ENCODE data around the gene TMEM132E. TPM values are rescaled to one million over a fixed set of nuclear protein-coding genes. Genes with fewer than 3 reads are reported as not detected.

Gene TMEM132E
- total and polyA plus RNA-seq, 2 of the 8 experiments (the other 6 are each of a cell fraction or from before 2014, with no cell fraction given), result 0.45 to 0.60 TPM

DNA sequence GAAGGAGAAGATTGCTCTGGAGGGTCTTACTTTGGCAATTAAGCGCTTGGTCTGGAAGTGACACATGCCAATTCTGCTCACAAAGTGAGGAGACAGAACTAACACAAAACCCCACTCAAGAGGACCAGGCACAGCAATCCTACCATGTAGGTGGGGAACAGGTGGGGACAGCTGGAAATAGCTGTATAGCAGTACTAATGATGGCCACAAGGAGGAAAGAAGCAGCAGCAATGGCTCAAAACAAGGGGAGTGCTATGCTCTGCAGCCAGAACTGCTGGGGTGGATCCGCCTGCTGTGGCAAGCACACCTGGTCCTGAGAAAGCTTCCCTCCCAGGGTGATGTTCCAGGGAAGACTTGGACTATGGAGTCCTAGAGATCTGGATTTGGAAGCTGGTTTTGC is 17.0 kb upstream of the TMEM132E start:
- Histone ChIP-seq H3K79me2 (ENCODE audit: control insufficient read depth in 1 of 2, insufficient read depth in 2 of 2, low read length in 2 of 2) (no peaks in the 10 kb centered on the region; a peak in 1 of 4 replicates), H4K5ac (ENCODE audit: insufficient read length, low read depth, low read length) (no peak overlapping the region), H4K8ac (ENCODE audit: extremely low read depth, insufficient read depth, low read length) (no peak overlapping the region), H3K14ac (ENCODE audit: insufficient read length) (no peak overlapping the region), H3K4me3 (ENCODE audit: extremely low read depth in 1 of 4, insufficient read depth in 2 of 4, low read depth in 3 of 4, low read length in 4 of 4) (no peak overlapping the region), H2BK5ac (ENCODE audit: low read depth, low read length) (no peak overlapping the region), H3K9me3 (ENCODE audit: insufficient read depth in 2 of 2, low read depth in 1 of 2, low read length in 1 of 2) (no peaks in the 10 kb centered on the region), H2AFZ (ENCODE audit: low read length) (no peak overlapping the region), H2AK5ac (ENCODE audit: low read depth, low read length) (no peak overlapping the region), H2BK15ac (ENCODE audit: low read length) (no peak overlapping the region), H4K20me1 (replicated peaks in 1 of 2; ENCODE audit: control insufficient read depth in 1 of 2, insufficient read depth in 2 of 2, low read length in 2 of 2) (peaks cover 0 to 6% of the 10 kb centered on the region in 2 experiments), H3K27ac (ENCODE audit: low read depth, low read length) (no peak overlapping the region), H2BK12ac (ENCODE audit: low read depth, low read length) (no peak overlapping the region), H3K4ac (replicated peaks; ENCODE audit: insufficient read length, low read depth, low read length) (no peak overlapping the region), H4K91ac (replicated peaks; ENCODE audit: insufficient read length, low read length) (no peak overlapping the region), H2BK120ac (replicated peaks; ENCODE audit: low read depth, low read length) (no peak overlapping the region), H3K23me2 (ENCODE audit: low read depth, low read length) (peaks cover 8% of the 10 kb centered on the region; the same call in 1 of the 2 replicates), H3K18ac (ENCODE audit: extremely low read depth, low read length) (no peak overlapping the region), H3K9ac (replicated peaks in 1 of 4; ENCODE audit: extremely low read depth in 1 of 4, low read depth in 3 of 4, low read length in 3 of 4) (no peak overlapping the region), H2BK20ac (ENCODE audit: low read length) (no peak overlapping the region), H3K23ac (ENCODE audit: insufficient read length) (no peak overlapping the region), H3K56ac (replicated peaks; ENCODE audit: insufficient read length, low read depth, low read length) (no peak overlapping the region), H3K4me1 (replicated peaks in 1 of 4; ENCODE audit: control insufficient read depth in 3 of 4, insufficient read depth in 4 of 4, low read length in 3 of 4) (no peaks in the 10 kb centered on the region; a peak in 1 of 7 replicates), H3K27me3 (replicated peaks in 1 of 4; ENCODE audit: control insufficient read depth in 3 of 4, extremely low read depth in 1 of 4, insufficient read depth in 3 of 4, low read length in 3 of 4) (peaks cover 0 to 10% (median 0%) of the 10 kb centered on the region in 4 experiments; a peak in 2 of 7 replicates), H3K79me1 (ENCODE audit: low read depth, low read length) (no peaks in the 10 kb centered on the region), H3K4me2 (ENCODE audit: insufficient read depth in 1 of 2, low read depth in 2 of 2, low read length in 2 of 2) (no peak overlapping the region), H3K36me3 (ENCODE audit: control insufficient read depth in 2 of 4, insufficient read depth in 4 of 4, low read length in 3 of 4) (no peaks in the 10 kb centered on the region)
- DNase-seq (ENCODE audit: low read depth in 1 of 2, low spot score in 2 of 2) (no peak), FAIRE-seq (peak; percentile 81)
- CTCF ChIA-PET (ENCODE audit: partially characterized antibody), result interaction anchor here (0.6 to 3.3 kb wide), 29 partner anchors 9 to 332 kb away, joined by 3 to 20 read pairs (median 4); partner anchors contain the start of gene TMEM132E
- POLR2A ChIA-PET (ENCODE audit: partially characterized antibody), result interaction anchor here (1.5 kb wide), 1 partner anchor 11 kb away, joined by 5 read pairs; no protein-coding TSS in a partner anchor
- WGBS, 2 experiments (ENCODE audit: extremely low coverage in 1 of 2, insufficient coverage in 1 of 2, insufficient read length in 1 of 2, insufficient replicate concordance in 2 of 2, low coverage in 1 of 2, low lambda C conversion rate in 2 of 2, missing lambda C conversion rate in 1 of 2), result 54% methylated on average over 2 of the region's 2 CpGs; no CpG with 5 or more reads in 1 of the 2 experiments
- no peak for TF ChIP-seq RNF2 (IDR thresholded peaks at IDR 0.05; ENCODE audit: borderline replicate concordance, low read depth, low read length, missing control alignments, poor library complexity, severe bottlenecking)
- 0 out of 2 replicates have a peak, but pooled peaks have one; percentile 43 for TF ChIP-seq TBP (IDR thresholded peaks at IDR 0.05; ENCODE audit: low read depth, low read length)
- TF ChIP-seq CTBP2 (IDR thresholded peaks at IDR 0.05; ENCODE audit: borderline replicate concordance, insufficient read depth, insufficient read length, low read length), result no peak
- TF ChIP-seq BCL11A (IDR thresholded peaks at IDR 0.05; ENCODE audit: low read depth in 2 of 2, low read length in 2 of 2), result no peak
- TF ChIP-seq SIRT6 (IDR thresholded peaks at IDR 0.05; ENCODE audit: low read length), result no peak
- no peak for TF ChIP-seq CEBPB (IDR thresholded peaks at IDR 0.05; ENCODE audit: low read depth, low read length)
- TF ChIP-seq, protein P1, sequence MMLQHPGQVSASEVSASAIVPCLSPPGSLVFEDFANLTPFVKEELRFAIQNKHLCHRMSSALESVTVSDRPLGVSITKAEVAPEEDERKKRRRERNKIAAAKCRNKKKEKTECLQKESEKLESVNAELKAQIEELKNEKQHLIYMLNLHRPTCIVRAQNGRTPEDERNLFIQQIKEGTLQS (IDR thresholded peaks at IDR 0.05; ENCODE audit: insufficient read depth, low read depth, low read length), result no peak
- no peak for TF ChIP-seq SIX5 (IDR thresholded peaks at IDR 0.05; ENCODE audit: low read depth, low read length)
- TF ChIP-seq, protein P2, sequence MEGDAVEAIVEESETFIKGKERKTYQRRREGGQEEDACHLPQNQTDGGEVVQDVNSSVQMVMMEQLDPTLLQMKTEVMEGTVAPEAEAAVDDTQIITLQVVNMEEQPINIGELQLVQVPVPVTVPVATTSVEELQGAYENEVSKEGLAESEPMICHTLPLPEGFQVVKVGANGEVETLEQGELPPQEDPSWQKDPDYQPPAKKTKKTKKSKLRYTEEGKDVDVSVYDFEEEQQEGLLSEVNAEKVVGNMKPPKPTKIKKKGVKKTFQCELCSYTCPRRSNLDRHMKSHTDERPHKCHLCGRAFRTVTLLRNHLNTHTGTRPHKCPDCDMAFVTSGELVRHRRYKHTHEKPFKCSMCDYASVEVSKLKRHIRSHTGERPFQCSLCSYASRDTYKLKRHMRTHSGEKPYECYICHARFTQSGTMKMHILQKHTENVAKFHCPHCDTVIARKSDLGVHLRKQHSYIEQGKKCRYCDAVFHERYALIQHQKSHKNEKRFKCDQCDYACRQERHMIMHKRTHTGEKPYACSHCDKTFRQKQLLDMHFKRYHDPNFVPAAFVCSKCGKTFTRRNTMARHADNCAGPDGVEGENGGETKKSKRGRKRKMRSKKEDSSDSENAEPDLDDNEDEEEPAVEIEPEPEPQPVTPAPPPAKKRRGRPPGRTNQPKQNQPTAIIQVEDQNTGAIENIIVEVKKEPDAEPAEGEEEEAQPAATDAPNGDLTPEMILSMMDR (IDR thresholded peaks at IDR 0.05; ENCODE audit: control extremely low read depth in 1 of 3, insufficient read depth in 1 of 3, low read depth in 1 of 3, low read length in 3 of 3), result peak; percentile 39 to 82 (median 66)
- TF ChIP-seq, protein P3, sequence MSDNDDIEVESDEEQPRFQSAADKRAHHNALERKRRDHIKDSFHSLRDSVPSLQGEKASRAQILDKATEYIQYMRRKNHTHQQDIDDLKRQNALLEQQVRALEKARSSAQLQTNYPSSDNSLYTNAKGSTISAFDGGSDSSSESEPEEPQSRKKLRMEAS (IDR thresholded peaks at IDR 0.05), result no peak

Measured in H1 (cell line).